ENCODE results near the gene STXBP3. TPM values are rescaled to one million over a fixed set of nuclear protein-coding genes. Genes with fewer than 3 reads are reported as not detected.

STXBP3 gene
- total RNA-seq, 1 experiment from 2014 or later = 24.4 TPM

- Histone ChIP-seq H3K4me3 (ENCODE audit: low read depth, low read length, poor library complexity, severe bottlenecking) (no peak overlapping the region), H3K9me3 (ENCODE audit: low read depth, low read length, poor library complexity, severe bottlenecking) (no peaks in the 10 kb centered on the region), H3K27me3 (replicated peaks; ENCODE audit: insufficient read depth, low read depth, low read length, poor library complexity) (no peaks in the 10 kb centered on the region), H3K36me3 (ENCODE audit: insufficient read depth, low read length, poor library complexity, severe bottlenecking) (peaks cover 10% of the 10 kb centered on the region), H3K27ac (ENCODE audit: low read depth, low read length, poor library complexity, severe bottlenecking) (no peak overlapping the region), H3K4me1 (ENCODE audit: insufficient read depth, low read length, poor library complexity, severe bottlenecking) (no peaks in the 10 kb centered on the region)
- ChIA-PET CTCF (no interaction called here), POLR2A (ENCODE audit: low non-redundant PET) (no interaction called here)
- TF ChIP-seq EZH2 (IDR thresholded peaks at IDR 0.05; ENCODE audit: borderline replicate concordance, low read depth, low read length, poor library complexity, severe bottlenecking) (no peak), CTCF (conservative IDR thresholded peaks at IDR 0.05; ENCODE audit: low read depth, low read length) (no peak)
- intact Hi-C loops (cut with micrococcal nuclease; ENCODE audit: unreplicated experiment) = no loop called here
- BruUV-seq (replicated peaks) = no TSS peak
- no peak for DNase-seq (ENCODE audit: low spot score)
These were observed 54.6 kb downstream of the STXBP3 start for GRCh38 chr1:108801101-108801500.

- POLR2A ChIA-PET (ENCODE audit: low non-redundant PET) = no interaction called here
- CTCF ChIA-PET = no interaction called here
- Histone ChIP-seq H3K9me3 (ENCODE audit: low read depth, low read length, poor library complexity, severe bottlenecking) (no peaks in the 10 kb centered on the region), H3K4me3 (ENCODE audit: low read depth, low read length, poor library complexity, severe bottlenecking) (no peak overlapping the region), H3K36me3 (ENCODE audit: insufficient read depth, low read length, poor library complexity, severe bottlenecking) (no peaks in the 10 kb centered on the region), H3K27ac (ENCODE audit: low read depth, low read length, poor library complexity, severe bottlenecking) (no peak overlapping the region), H3K27me3 (replicated peaks; ENCODE audit: insufficient read depth, low read depth, low read length, poor library complexity) (no peaks in the 10 kb centered on the region), H3K4me1 (ENCODE audit: insufficient read depth, low read length, poor library complexity, severe bottlenecking) (no peaks in the 10 kb centered on the region)
- TF ChIP-seq EZH2 (IDR thresholded peaks at IDR 0.05; ENCODE audit: borderline replicate concordance, low read depth, low read length, poor library complexity, severe bottlenecking) (no peak), CTCF (conservative IDR thresholded peaks at IDR 0.05; ENCODE audit: low read depth, low read length) (no peak)
- intact Hi-C loops (cut with micrococcal nuclease; ENCODE audit: unreplicated experiment) = no loop called here
- no TSS peak for BruUV-seq (replicated peaks)
- no peak for DNase-seq (ENCODE audit: low spot score)
These were observed 57.1 kb downstream of the STXBP3 start for GRCh38 chr1:108803548-108803947.

- intact Hi-C loops (cut with micrococcal nuclease; ENCODE audit: unreplicated experiment) = no loop called here
- ChIA-PET POLR2A (ENCODE audit: low non-redundant PET) (no interaction called here), CTCF (no interaction called here)
- H3K9me3 ChIP-seq (ENCODE audit: low read depth, low read length, poor library complexity, severe bottlenecking) = no peaks in the 10 kb centered on the region
- DNase-seq (ENCODE audit: low spot score) = no peak
- TF ChIP-seq EZH2 (IDR thresholded peaks at IDR 0.05; ENCODE audit: borderline replicate concordance, low read depth, low read length, poor library complexity, severe bottlenecking) (no peak), CTCF (conservative IDR thresholded peaks at IDR 0.05; ENCODE audit: low read depth, low read length) (no peak)
- H3K36me3 ChIP-seq (ENCODE audit: insufficient read depth, low read length, poor library complexity, severe bottlenecking) = no peaks in the 10 kb centered on the region
- no peaks in the 10 kb centered on the region for H3K4me1 ChIP-seq (ENCODE audit: insufficient read depth, low read length, poor library complexity, severe bottlenecking)
- H3K4me3 ChIP-seq (ENCODE audit: low read depth, low read length, poor library complexity, severe bottlenecking) = no peak overlapping the region
- H3K27ac ChIP-seq (ENCODE audit: low read depth, low read length, poor library complexity, severe bottlenecking) = no peak overlapping the region
- H3K27me3 ChIP-seq (replicated peaks; ENCODE audit: insufficient read depth, low read depth, low read length, poor library complexity) = no peaks in the 10 kb centered on the region
- BruUV-seq (replicated peaks) = no TSS peak
These were observed 62.0 kb downstream of the STXBP3 start for GRCh38 chr1:108808438-108808837.

Data from A673 (cell line).